Measurements from ENCODE around the gene SLC2A4. TPM values are rescaled to one million over a fixed set of nuclear protein-coding genes. Genes with fewer than 3 reads are reported as not detected.

Gene SLC2A4
- total RNA-seq, 4 donors from 2014 or later, result 1.8 to 25.9 (median 12.6) TPM

- peaks cover 9 to 14% of the 10 kb centered on the region in 2 donors for H3K4me1 ChIP-seq
- H3K27me3 ChIP-seq, result no peaks in the 10 kb centered on the region
- peak overlapping the region; percentile 94 to 96 for H3K27ac ChIP-seq
- intact Hi-C loops (cut with DNase I; ENCODE audit: low total_unique reads), result no loop called here
- H3K36me3 ChIP-seq, result no peaks in the 10 kb centered on the region
- no peaks in the 10 kb centered on the region for H3K9me3 ChIP-seq
- DNase-seq, result no peak
- TF ChIP-seq POLR2A (IDR thresholded peaks at IDR 0.05) (no peak), CTCF (IDR thresholded peaks at IDR 0.05) (no peak)
- H3K4me3 ChIP-seq, result peak overlapping the region; percentile 86 to 100
Measured at GRCh38 chr17:7238420-7239090, 43.0 kb upstream of the SLC2A4 start.

DNA sequence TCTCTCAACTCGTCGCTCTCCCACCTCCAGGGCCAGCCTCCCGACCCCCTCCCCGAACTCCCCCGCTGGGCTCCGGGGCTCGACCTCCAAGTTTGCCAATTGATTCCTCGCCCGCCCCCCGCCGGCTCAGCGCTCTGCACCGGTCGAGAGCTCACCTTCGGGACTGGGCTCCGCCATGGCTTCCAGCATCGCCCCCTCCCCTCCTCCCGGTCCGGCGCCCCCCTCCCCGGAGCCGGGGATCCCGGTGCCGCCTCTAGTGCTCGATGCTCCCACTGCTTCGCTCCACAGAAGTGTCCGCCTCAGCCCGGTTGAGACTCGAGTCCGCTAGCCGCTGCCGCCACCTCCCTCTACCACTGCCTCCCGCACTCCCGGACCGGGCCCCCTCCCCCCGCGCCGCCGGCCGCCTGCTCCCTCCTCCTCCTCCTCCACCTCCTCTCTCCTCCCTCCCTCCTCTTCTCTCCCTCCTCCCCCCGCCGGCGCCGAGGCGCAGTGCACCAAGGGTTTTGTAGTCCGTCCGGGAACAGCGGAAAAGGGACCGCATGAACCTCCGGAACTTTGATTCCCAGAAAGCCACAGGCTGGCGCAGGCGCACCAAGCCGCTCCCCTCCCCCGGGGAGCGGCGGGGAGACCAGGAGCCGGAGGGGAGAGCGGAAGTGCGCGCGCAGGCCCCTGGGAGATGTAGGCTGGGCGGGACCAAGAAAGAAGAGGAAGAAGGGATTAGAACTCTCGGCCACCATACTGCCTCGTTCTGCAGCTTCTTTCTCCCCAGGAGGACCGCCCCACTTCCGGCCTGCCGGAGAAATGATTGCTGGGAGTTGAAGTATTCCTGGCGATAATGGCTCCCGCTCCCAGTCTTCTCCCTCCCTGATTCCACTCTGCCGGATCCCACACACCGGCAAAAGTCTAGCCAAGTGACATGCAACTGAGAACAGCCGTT, 42.2 kb upstream of the SLC2A4 start, which contains the start of gene PHF23:
Gene PHF23, minus strand, starts transcription at position 367 of the 937 bp plus-strand sequence. Its CDS starts 178 bp downstream, at position 189.
- intact Hi-C loops (cut with DNase I; ENCODE audit: low total_unique reads), result no loop called here
- Histone ChIP-seq H3K27me3 (no peaks in the 10 kb centered on the region), H3K4me1 (peaks cover 9 to 14% of the 10 kb centered on the region in 2 donors), H3K9me3 (no peaks in the 10 kb centered on the region), H3K4me3 (peak within 1 kb of the TSS; percentile 86 to 100), H3K27ac (peak within 1 kb of the TSS; percentile 96 to 99), H3K36me3 (no peaks in the 10 kb centered on the region)
- TF ChIP-seq CTCF (IDR thresholded peaks at IDR 0.05) (peak in 1 of 4 experiments; percentile 35), POLR2A (IDR thresholded peaks at IDR 0.05) (peak; percentile 36 to 80)
- peak; percentile 99 for DNase-seq

DNA sequence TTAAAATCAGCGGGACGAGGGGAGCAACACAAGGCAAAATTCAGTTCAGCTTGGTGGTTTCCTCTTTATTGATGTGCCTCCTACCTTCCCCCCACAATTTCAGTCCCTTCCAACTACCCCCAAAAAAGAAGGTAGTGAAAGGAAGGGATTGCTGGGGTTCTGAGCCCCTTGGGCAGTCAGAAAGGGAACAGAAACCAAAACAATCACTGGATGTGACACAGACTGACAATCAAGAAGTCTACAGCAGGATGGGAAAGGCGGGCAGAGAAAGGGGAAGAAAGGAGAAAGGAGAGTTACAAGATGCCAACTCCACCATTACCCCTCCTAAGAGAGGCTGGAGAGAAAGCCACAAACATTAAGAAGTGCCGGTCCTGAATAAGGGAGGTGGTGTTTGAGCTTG, 41.1 kb upstream of the SLC2A4 start:
- Histone ChIP-seq H3K27ac (peak overlapping the region; percentile 95 to 99), H3K36me3 (no peaks in the 10 kb centered on the region), H3K4me3 (peak overlapping the region in 1 of 2 donors; percentile 93), H3K9me3 (no peaks in the 10 kb centered on the region), H3K27me3 (no peaks in the 10 kb centered on the region), H3K4me1 (peaks cover 9% of the 10 kb centered on the region in 2 donors)
- intact Hi-C loops (cut with DNase I; ENCODE audit: low total_unique reads), result no loop called here
- DNase-seq, result no peak
- TF ChIP-seq POLR2A (IDR thresholded peaks at IDR 0.05) (no peak), CTCF (IDR thresholded peaks at IDR 0.05) (no peak)

GRCh38 chr17:7241090-7241733, 40.3 kb upstream of the SLC2A4 start:
- H3K9me3 ChIP-seq, result no peaks in the 10 kb centered on the region
- H3K4me3 ChIP-seq, result peak overlapping the region; percentile 75 to 93
- no peaks in the 10 kb centered on the region for H3K36me3 ChIP-seq
- no peak for TF ChIP-seq POLR2A (IDR thresholded peaks at IDR 0.05)
- no peak for TF ChIP-seq CTCF (IDR thresholded peaks at IDR 0.05)
- H3K27me3 ChIP-seq, result no peaks in the 10 kb centered on the region
- H3K27ac ChIP-seq, result peak overlapping the region; percentile 95 to 99
- no peak for DNase-seq
- intact Hi-C loops (cut with DNase I; ENCODE audit: low total_unique reads), result no loop called here
- peaks cover 9% of the 10 kb centered on the region in 2 donors for H3K4me1 ChIP-seq
